Stimulated activated naive CD8-positive, alpha-beta T cell treated with anti-CD3 and anti-CD28 coated beads, Interleukin-15, Interleukin-2, amounts not matched to agents 100 ng/mL and 50 ng/mL, for 24 hours (primary cell): ENCODE measurements around the gene IQCE.

Experiments
- H3K27ac Mint-ChIP-seq: one replicate; pipeline ENCODE4 v1.8.0; 2021; ENCODE audit warnings: mild to moderate bottlenecking, mixed read lengths
- H3K27me3 Mint-ChIP-seq: one replicate; pipeline ENCODE4 v1.8.0; 2021; ENCODE audit warnings: mixed read lengths
- H3K36me3 Mint-ChIP-seq: one replicate; pipeline ENCODE4 v1.8.0; 2021; ENCODE audit warnings: low read depth, mixed read lengths
- H3K4me1 Mint-ChIP-seq: one replicate; pipeline ENCODE4 v1.8.0; 2021; ENCODE audit warnings: low read depth, mixed read lengths
- H3K4me3 Mint-ChIP-seq: one replicate; pipeline ENCODE4 v1.8.0; 2021; ENCODE audit warnings: mild to moderate bottlenecking, mixed read lengths
- H3K9me3 Mint-ChIP-seq: one replicate; pipeline ENCODE4 v1.8.0; 2021; ENCODE audit warnings: mixed read lengths

Gene IQCE

GRCh38 chr7:2646680-2647571 is 88.1 kb downstream of the IQCE start:
- H3K27me3 Mint-ChIP-seq: no peaks in the 10 kb centered on the region
- no peak overlapping the region for H3K4me3 Mint-ChIP-seq
- H3K36me3 Mint-ChIP-seq: no peaks in the 10 kb centered on the region
- H3K4me1 Mint-ChIP-seq: peaks cover 19% of the 10 kb centered on the region
- H3K9me3 Mint-ChIP-seq: no peaks in the 10 kb centered on the region
- no peak overlapping the region for H3K27ac Mint-ChIP-seq

- H3K9me3 Mint-ChIP-seq: no peaks in the 10 kb centered on the region
- H3K27me3 Mint-ChIP-seq: no peaks in the 10 kb centered on the region
- peaks cover 19% of the 10 kb centered on the region for H3K4me1 Mint-ChIP-seq
- H3K4me3 Mint-ChIP-seq: no peak overlapping the region
- H3K27ac Mint-ChIP-seq: no peak overlapping the region
- no peaks in the 10 kb centered on the region for H3K36me3 Mint-ChIP-seq
Observed at GRCh38 chr7:2647594-2648172, 88.9 kb downstream of the IQCE start.

- H3K27me3 Mint-ChIP-seq: no peaks in the 10 kb centered on the region
- no peaks in the 10 kb centered on the region for H3K36me3 Mint-ChIP-seq
- no peak overlapping the region for H3K27ac Mint-ChIP-seq
- H3K9me3 Mint-ChIP-seq: no peaks in the 10 kb centered on the region
- H3K4me1 Mint-ChIP-seq: peaks cover 19% of the 10 kb centered on the region
- no peak overlapping the region for H3K4me3 Mint-ChIP-seq
Observed at GRCh38 chr7:2649139-2649838, 90.5 kb downstream of the IQCE start.

GRCh38 chr7:2649991-2650390 is 91.2 kb downstream of the IQCE start:
- no peak overlapping the region for H3K4me3 Mint-ChIP-seq
- H3K36me3 Mint-ChIP-seq: no peaks in the 10 kb centered on the region
- H3K27me3 Mint-ChIP-seq: no peaks in the 10 kb centered on the region
- no peaks in the 10 kb centered on the region for H3K9me3 Mint-ChIP-seq
- peaks cover 12% of the 10 kb centered on the region for H3K4me1 Mint-ChIP-seq
- no peak overlapping the region for H3K27ac Mint-ChIP-seq

GRCh38 chr7:2650451-2650850 is 91.7 kb downstream of the IQCE start:
- Mint-ChIP-seq H3K27ac (no peak overlapping the region), H3K9me3 (no peaks in the 10 kb centered on the region), H3K27me3 (no peaks in the 10 kb centered on the region), H3K4me1 (peaks cover 7% of the 10 kb centered on the region), H3K4me3 (no peak overlapping the region), H3K36me3 (no peaks in the 10 kb centered on the region)

- no peak overlapping the region for H3K27ac Mint-ChIP-seq
- no peaks in the 10 kb centered on the region for H3K9me3 Mint-ChIP-seq
- H3K27me3 Mint-ChIP-seq: no peaks in the 10 kb centered on the region
- no peak overlapping the region for H3K4me3 Mint-ChIP-seq
- no peaks in the 10 kb centered on the region for H3K36me3 Mint-ChIP-seq
- no peaks in the 10 kb centered on the region for H3K4me1 Mint-ChIP-seq
Observed at GRCh38 chr7:2651336-2651735, 92.6 kb downstream of the IQCE start.

- Mint-ChIP-seq H3K4me3 (no peak overlapping the region), H3K9me3 (no peaks in the 10 kb centered on the region), H3K36me3 (peaks cover 2% of the 10 kb centered on the region), H3K27ac (no peak overlapping the region), H3K27me3 (no peaks in the 10 kb centered on the region), H3K4me1 (no peaks in the 10 kb centered on the region)
Observed at GRCh38 chr7:2651847-2652735, 93.3 kb downstream of the IQCE start.

GRCh38 chr7:2652736-2653060 is 93.9 kb downstream of the IQCE start:
- Mint-ChIP-seq H3K27me3 (no peaks in the 10 kb centered on the region), H3K4me1 (no peaks in the 10 kb centered on the region), H3K9me3 (no peaks in the 10 kb centered on the region), H3K27ac (no peak overlapping the region), H3K4me3 (no peak overlapping the region), H3K36me3 (peaks cover 5% of the 10 kb centered on the region)

- H3K27me3 Mint-ChIP-seq: no peaks in the 10 kb centered on the region
- H3K4me1 Mint-ChIP-seq: no peaks in the 10 kb centered on the region
- no peak overlapping the region for H3K27ac Mint-ChIP-seq
- peaks cover 5% of the 10 kb centered on the region for H3K36me3 Mint-ChIP-seq
- H3K4me3 Mint-ChIP-seq: no peak overlapping the region
- no peaks in the 10 kb centered on the region for H3K9me3 Mint-ChIP-seq
Observed at GRCh38 chr7:2654059-2654458, 95.3 kb downstream of the IQCE start.

GRCh38 chr7:2655870-2656614 is 97.3 kb downstream of the IQCE start:
- Mint-ChIP-seq H3K4me1 (no peaks in the 10 kb centered on the region), H3K4me3 (no peak overlapping the region), H3K27me3 (no peaks in the 10 kb centered on the region), H3K9me3 (no peaks in the 10 kb centered on the region), H3K27ac (no peak overlapping the region), H3K36me3 (peaks cover 5% of the 10 kb centered on the region)

- H3K27me3 Mint-ChIP-seq: no peaks in the 10 kb centered on the region
- H3K9me3 Mint-ChIP-seq: no peaks in the 10 kb centered on the region
- H3K36me3 Mint-ChIP-seq: peaks cover 5% of the 10 kb centered on the region
- no peaks in the 10 kb centered on the region for H3K4me1 Mint-ChIP-seq
- no peak overlapping the region for H3K4me3 Mint-ChIP-seq
- no peak overlapping the region for H3K27ac Mint-ChIP-seq
Observed at GRCh38 chr7:2657208-2657607, 98.4 kb downstream of the IQCE start.

- H3K27me3 Mint-ChIP-seq: no peaks in the 10 kb centered on the region
- no peak overlapping the region for H3K27ac Mint-ChIP-seq
- no peak overlapping the region for H3K4me3 Mint-ChIP-seq
- peaks cover 5% of the 10 kb centered on the region for H3K36me3 Mint-ChIP-seq
- H3K9me3 Mint-ChIP-seq: no peaks in the 10 kb centered on the region
- no peaks in the 10 kb centered on the region for H3K4me1 Mint-ChIP-seq
Observed at GRCh38 chr7:2657920-2658671, 99.3 kb downstream of the IQCE start.

GRCh38 chr7:2658941-2659340 is 100.2 kb downstream of the IQCE start:
- Mint-ChIP-seq H3K4me1 (no peaks in the 10 kb centered on the region), H3K27ac (no peak overlapping the region), H3K36me3 (peaks cover 5% of the 10 kb centered on the region), H3K9me3 (no peaks in the 10 kb centered on the region), H3K4me3 (no peak overlapping the region), H3K27me3 (no peaks in the 10 kb centered on the region)
